GM18517 (cell line): ENCODE data around the gene CIT.
"Not testable (repeated sequence)": the region's sequence is repeated elsewhere in the genome, so short reads cannot be mapped to it uniquely, and the experiment has no call there.

ENCODE experiments used
- ATAC-seq: cut with Tn5 transposase; IDR thresholded peaks from one replicate; pipeline ENCODE4 v1.9.1; 2021; ENCODE audit warnings: mild to moderate bottlenecking, moderate library complexity; ENCODE audit not compliant: unreplicated experiment

CIT gene

GRCh38 chr12:119706427-119706826, 170.7 kb downstream of the CIT start:
- ATAC-seq = not testable (repeated sequence)

DNA sequence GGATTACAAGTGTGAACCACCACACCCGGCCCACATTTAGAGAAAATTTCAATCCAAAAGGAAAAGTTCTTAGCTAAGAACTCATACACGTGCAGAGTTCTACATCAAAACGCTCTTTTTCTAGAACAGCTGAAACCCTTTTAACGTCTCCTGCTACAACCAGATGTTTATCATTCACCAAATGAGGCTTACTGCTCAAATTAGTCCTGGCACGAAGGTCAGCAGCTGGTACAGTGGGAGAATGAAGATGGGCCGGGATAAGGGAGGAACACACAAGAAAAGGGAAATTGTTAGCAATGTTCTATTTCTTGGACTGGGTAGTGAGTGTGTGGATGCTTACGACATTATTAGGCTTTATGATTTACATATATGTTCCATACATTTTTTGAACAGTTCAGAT, 171.9 kb downstream of the CIT start:
- no peak for ATAC-seq

DNA sequence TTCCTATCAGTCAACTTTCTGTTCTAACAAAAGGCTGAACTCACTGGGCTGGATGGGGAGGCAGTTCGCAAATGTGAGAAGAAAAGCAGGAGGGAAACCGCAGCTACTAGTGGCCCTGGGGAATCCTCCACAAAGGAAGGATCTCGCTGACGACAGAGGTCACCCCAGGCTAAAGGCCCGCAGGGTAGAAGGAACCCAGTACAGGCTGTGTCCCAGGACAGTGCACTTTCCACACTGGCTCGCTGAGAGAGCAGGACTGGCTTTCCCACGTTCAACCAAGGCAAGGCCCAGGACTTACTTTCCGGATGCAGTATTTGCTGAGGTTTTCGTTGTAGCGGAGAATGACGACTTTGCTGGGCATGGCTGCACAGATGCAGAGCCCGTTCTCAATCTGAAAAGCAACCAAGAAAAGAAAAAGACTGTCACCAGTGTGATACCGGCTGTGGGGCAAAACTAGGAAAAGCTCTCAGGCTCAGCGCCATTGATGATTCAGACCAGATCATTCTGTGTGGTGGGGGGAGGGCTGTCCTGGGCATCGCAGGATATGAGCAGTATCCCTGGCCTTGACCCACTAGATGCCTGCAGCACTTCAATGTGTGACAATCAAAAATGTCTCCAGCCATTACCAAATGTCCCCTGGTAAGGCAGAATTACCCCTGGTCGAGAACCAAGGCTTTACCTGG, 172.9 kb downstream of the CIT start:
- ATAC-seq = no peak

GRCh38 chr12:119700078-119700477, 177.0 kb downstream of the CIT start:
- ATAC-seq = no peak

GRCh38 chr12:119699199-119699760, 177.8 kb downstream of the CIT start:
- no peak for ATAC-seq

GRCh38 chr12:119696943-119697342, 180.2 kb downstream of the CIT start:
- ATAC-seq = no peak

DNA sequence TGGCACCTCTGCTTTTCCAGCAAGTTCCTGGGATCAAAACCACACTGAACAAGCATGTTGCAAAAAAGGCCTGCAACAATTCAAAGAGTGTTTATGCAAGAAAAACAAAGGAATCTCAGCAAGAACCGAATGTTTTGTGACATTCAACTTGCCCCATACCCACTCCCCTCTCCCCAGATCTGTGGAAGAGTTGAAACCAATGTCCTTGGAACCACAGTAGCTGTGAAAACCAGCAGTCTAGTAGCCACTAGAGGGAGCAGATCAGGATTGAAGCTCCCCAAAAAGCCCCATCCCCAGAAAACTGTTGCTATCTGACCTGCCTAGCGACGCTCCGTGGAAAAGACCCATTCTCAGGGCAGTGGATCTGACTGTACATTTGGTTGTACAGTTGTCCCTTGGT, 182.1 kb downstream of the CIT start:
- no peak for ATAC-seq

- no peak for ATAC-seq
Observed at GRCh38 chr12:119694111-119694510, 183.0 kb downstream of the CIT start.

DNA sequence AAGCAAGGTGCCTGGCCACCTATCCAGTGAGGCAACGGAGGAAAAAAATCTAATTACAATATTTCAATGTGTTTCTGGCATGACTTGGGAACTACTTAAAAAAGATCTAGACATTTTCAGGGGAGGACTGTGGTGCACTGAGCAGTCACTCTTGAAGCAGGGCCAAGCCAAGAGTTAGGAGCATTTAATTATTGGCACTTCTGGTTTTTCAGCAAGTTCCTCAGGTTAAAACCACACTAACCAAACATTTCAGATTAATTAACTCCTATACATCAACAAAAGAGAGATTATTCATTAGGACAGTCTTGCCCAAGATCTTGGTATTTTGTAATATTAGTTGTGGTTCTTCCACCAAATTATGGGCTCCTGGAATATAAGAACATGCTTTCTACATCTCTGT, 183.6 kb downstream of the CIT start:
- no peak for ATAC-seq

- no peak for ATAC-seq
Observed at GRCh38 chr12:119692997-119693396, 184.1 kb downstream of the CIT start.

- ATAC-seq = no peak
Observed at GRCh38 chr12:119692410-119692809, 184.7 kb downstream of the CIT start.

GRCh38 chr12:119691202-119691810, 185.8 kb downstream of the CIT start:
- ATAC-seq = no peak

GRCh38 chr12:119689935-119690500, 187.1 kb downstream of the CIT start:
- ATAC-seq = no peak

GRCh38 chr12:119687879-119688278, 189.2 kb downstream of the CIT start:
- ATAC-seq = no peak

DNA sequence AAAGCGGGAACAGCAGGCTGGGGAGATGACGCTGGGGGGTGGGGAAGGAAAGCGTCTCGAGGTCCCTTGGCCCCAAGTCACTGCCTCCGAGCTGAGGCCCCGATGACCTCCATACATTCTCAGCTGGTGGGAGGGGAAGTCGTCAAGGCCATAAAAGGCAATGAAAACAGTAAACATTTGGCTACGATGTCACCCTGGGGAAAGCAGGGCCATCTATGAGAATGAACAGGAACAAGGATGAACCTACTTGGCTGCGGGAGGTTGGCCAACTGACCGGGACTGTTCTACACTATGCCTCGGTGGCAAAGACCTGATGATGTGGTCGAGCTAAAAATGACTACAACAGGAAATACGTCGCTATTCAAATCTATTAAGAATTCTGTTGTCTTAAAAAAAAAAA, 189.7 kb downstream of the CIT start:
- ATAC-seq = no peak

GRCh38 chr12:119686776-119687175, 190.3 kb downstream of the CIT start:
- no peak for ATAC-seq

DNA sequence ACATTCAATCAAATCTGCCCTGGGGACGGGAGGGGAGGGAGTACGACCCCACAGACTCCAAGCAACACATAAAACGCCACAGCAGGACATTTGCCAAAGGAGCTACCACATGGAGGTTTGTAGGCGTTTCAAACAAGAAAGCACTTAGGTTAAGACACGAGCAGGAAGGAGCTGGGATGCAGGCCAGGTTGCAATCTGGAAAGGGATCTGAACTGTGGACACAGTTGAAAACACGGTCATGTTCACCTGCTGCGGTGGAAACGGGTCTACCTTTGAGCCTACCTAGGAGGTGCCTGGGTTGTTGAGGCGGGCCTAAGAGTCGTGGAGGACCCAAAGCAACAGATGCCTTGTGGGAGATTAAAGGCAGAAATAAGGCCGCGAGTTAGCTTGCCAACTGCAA, 190.8 kb downstream of the CIT start:
- no peak for ATAC-seq

DNA sequence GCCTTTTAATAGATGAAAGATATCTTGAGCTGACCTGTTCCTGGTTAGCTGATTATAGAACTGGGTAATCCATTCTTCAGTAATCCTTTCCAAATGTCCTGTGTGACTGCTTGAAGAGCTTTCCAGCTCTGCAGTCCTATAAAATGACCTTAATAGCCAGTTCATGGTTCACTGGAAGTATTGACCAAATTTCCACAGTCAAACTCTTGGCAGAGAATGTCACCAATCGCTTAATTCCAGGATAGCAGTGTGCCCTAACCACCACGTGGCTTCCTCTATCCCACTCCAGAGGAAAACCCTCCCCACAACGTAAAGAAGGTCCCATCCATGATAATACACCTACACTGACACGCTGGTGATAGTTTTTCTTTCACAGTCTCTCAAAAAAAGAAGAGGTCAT, 191.7 kb downstream of the CIT start:
- no peak for ATAC-seq

DNA sequence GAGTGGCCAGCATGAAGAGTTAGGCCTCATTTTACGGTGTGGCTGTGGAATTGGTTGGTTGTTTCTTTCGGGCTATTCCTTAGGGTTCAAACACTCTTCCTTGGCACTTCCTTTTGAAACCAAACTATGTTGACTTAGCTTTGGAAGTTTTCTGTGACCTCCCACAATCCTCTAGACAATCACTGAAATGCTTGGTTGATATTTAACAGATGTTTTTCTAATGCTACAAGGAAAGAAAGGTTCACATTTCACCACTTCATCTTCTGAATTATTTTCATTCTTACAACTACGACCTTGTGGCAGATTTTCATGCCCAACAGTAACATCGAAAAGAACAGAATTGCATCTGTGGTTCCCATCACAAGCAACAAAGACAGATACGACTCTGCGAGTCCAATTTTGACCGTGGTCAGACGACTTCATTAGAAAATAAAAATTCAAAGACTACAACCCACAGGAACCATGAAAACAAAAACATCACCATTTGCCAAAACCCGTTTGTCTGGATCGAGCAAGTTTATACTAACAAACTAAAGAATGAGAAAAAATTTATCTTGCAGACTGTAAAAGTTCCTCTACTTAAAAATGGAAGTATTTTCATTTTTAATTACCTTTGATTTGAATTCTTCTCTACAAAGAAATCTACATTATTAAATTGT, 192.3 kb downstream of the CIT start:
- no peak for ATAC-seq

GRCh38 chr12:119683816-119684215, 193.3 kb downstream of the CIT start:
- no peak for ATAC-seq

GRCh38 chr12:119683413-119683812, 193.7 kb downstream of the CIT start:
- no peak for ATAC-seq
